ENCODE data around the gene C1RL. TPM values are rescaled to one million over a fixed set of nuclear protein-coding genes. Genes with fewer than 3 reads are reported as not detected.

Gene C1RL
- total RNA-seq, 1 experiment from 2014 or later = 8.9 TPM

- H3K27ac ChIP-seq (ENCODE audit: low read length) = no peak overlapping the region
- no peaks in the 10 kb centered on the region for H3K9me2 ChIP-seq (replicated peaks; ENCODE audit: low read length)
- no peak for ATAC-seq
- no peaks in the 10 kb centered on the region for H3K4me1 ChIP-seq (ENCODE audit: insufficient read depth, low read length)
- H3K36me3 ChIP-seq (ENCODE audit: low read depth, low read length) = no peaks in the 10 kb centered on the region
- no TSS peak for BruUV-seq (replicated peaks)
- intact Hi-C loops (cut with micrococcal nuclease) = no loop called here
- no peak overlapping the region for H2AFZ ChIP-seq (ENCODE audit: low read length)
- ChIA-PET POLR2A (ENCODE audit: unreplicated experiment) (no interaction called here), CTCF (no interaction called here)
- no peaks in the 10 kb centered on the region for H3K9me3 ChIP-seq (ENCODE audit: low read length)
- H3K9ac ChIP-seq (ENCODE audit: low read length) = no peak overlapping the region
- H3K4me3 ChIP-seq (ENCODE audit: low read length) = no peak overlapping the region
- no peaks in the 10 kb centered on the region for H3K79me2 ChIP-seq (ENCODE audit: low read length)
- DNase-seq = no peak
- H4K20me1 ChIP-seq (ENCODE audit: low read length) = no peaks in the 10 kb centered on the region
- TF ChIP-seq CTCF (conservative IDR thresholded peaks at IDR 0.05; ENCODE audit: low read depth, low read length) = no peak
- TF ChIP-seq EZH2 (IDR thresholded peaks at IDR 0.05; ENCODE audit: low read length, unreplicated experiment) = no peak
- no peak for TF ChIP-seq EZH2phosphoT487 (IDR thresholded peaks at IDR 0.05; ENCODE audit: borderline replicate concordance, low read length)
- H3K4me2 ChIP-seq (ENCODE audit: low read length) = no peak overlapping the region
- H3F3A ChIP-seq (ENCODE audit: low read length, unreplicated experiment) = no peaks in the 10 kb centered on the region
- no peaks in the 10 kb centered on the region for H3K27me3 ChIP-seq (ENCODE audit: low read length)
Measured at GRCh38 chr12:7046383-7047105, 62.5 kb downstream of the C1RL start.

GRCh38 chr12:7045913-7046312 lies 63.1 kb downstream of the C1RL start:
- CTCF ChIA-PET = no interaction called here
- Histone ChIP-seq H3K27ac (ENCODE audit: low read length) (no peak overlapping the region), H3K27me3 (ENCODE audit: low read length) (no peaks in the 10 kb centered on the region), H4K20me1 (ENCODE audit: low read length) (no peaks in the 10 kb centered on the region), H3K9me2 (replicated peaks; ENCODE audit: low read length) (no peaks in the 10 kb centered on the region), H3K9ac (ENCODE audit: low read length) (no peak overlapping the region), H2AFZ (ENCODE audit: low read length) (no peak overlapping the region), H3K4me2 (ENCODE audit: low read length) (no peak overlapping the region), H3F3A (ENCODE audit: low read length, unreplicated experiment) (no peaks in the 10 kb centered on the region), H3K36me3 (ENCODE audit: low read depth, low read length) (no peaks in the 10 kb centered on the region), H3K4me3 (ENCODE audit: low read length) (no peak overlapping the region), H3K79me2 (ENCODE audit: low read length) (no peaks in the 10 kb centered on the region), H3K4me1 (ENCODE audit: insufficient read depth, low read length) (no peaks in the 10 kb centered on the region), H3K9me3 (ENCODE audit: low read length) (no peaks in the 10 kb centered on the region)
- TF ChIP-seq EZH2phosphoT487 (IDR thresholded peaks at IDR 0.05; ENCODE audit: borderline replicate concordance, low read length) = no peak
- no peak for TF ChIP-seq EZH2 (IDR thresholded peaks at IDR 0.05; ENCODE audit: low read length, unreplicated experiment)
- POLR2A ChIA-PET (ENCODE audit: unreplicated experiment) = no interaction called here
- intact Hi-C loops (cut with micrococcal nuclease) = no loop called here
- BruUV-seq (replicated peaks) = no TSS peak
- DNase-seq (no peak), ATAC-seq (no peak)

Other genes with a start within 250 kb of the C1RL start
- gene TPI1, start 241.7 kb downstream of the C1RL start, total RNA-seq (2014; rRNA removed) = 1,259 and 1,708 TPM in 2 replicates
- 8.4 and 9.2 TPM in 2 replicates for gene SPSB2, start 235.9 kb downstream of the C1RL start, total RNA-seq (2014; rRNA removed)
- 5.1 and 13.6 TPM in 2 replicates for gene LRRC23, start 204.4 kb downstream of the C1RL start, total RNA-seq (2014; rRNA removed)
- gene ENO2, start 194.6 kb downstream of the C1RL start, total RNA-seq (2014; rRNA removed) = 30.2 and 35.2 TPM in 2 replicates
- 11.6 and 41.5 TPM in 2 replicates for gene ATN1, start 181.3 kb downstream of the C1RL start, total RNA-seq (2014; rRNA removed)
- gene RNU7-1, start 165.4 kb downstream of the C1RL start, total RNA-seq (2014; rRNA removed) = not detected in 2 replicates
- 125 and 130 TPM in 2 replicates for gene C12orf57, start 165.2 kb downstream of the C1RL start, total RNA-seq (2014; rRNA removed)
- gene PTPN6, start 157.9 kb downstream of the C1RL start, total RNA-seq (2014; rRNA removed) = 22.5 and 28.4 TPM in 2 replicates
- gene PHB2, start 138.6 kb downstream of the C1RL start, total RNA-seq (2014; rRNA removed) = 353 and 376 TPM in 2 replicates
- gene EMG1, start 138.3 kb downstream of the C1RL start, total RNA-seq (2014; rRNA removed) = 40.7 and 44.3 TPM in 2 replicates
- gene LPCAT3, start 90.7 kb downstream of the C1RL start, total RNA-seq (2014; rRNA removed) = 16.3 and 21.5 TPM in 2 replicates
- gene C1S, start 48.5 kb downstream of the C1RL start, total RNA-seq (2014; rRNA removed) = 2.1 and 2.9 TPM in 2 replicates
- gene C1R, start 16.8 kb downstream of the C1RL start, total RNA-seq (2014; rRNA removed) = 4.4 and 9.6 TPM in 2 replicates
- not detected in 2 replicates for gene RBP5, start 19.7 kb upstream of the C1RL start, total RNA-seq (2014; rRNA removed)
- gene CLSTN3, start 21.2 kb upstream of the C1RL start, total RNA-seq (2014; rRNA removed) = 10.9 and 14.2 TPM in 2 replicates
- gene PEX5, start 80.5 kb upstream of the C1RL start, total RNA-seq (2014; rRNA removed) = 19.4 and 20.0 TPM in 2 replicates
- gene ACSM4, start 194.9 kb upstream of the C1RL start, total RNA-seq (2014; rRNA removed) = not detected in 2 replicates

All from PC-3 (cell line).